Measurements from ENCODE around the gene APBA2.

The APBA2 gene

DNA sequence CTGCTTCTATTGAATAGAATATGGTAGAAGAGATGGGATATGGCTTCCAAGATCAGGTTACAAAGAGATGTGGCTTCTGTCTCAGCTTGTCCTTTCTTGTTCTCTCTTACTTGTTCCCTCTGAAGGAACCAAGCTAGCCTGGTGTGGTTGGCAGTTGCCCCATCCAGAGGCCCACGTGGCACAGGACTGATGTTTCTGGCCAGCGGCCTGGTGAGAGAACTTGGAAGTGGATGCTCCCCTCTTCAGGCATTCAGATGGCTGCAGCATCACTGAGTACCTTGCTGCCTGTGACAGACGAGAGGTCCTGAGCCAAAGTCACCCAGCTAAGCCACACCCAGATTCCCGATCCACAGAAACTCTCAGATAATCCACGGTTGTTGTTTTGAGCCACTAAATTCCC lies 200.2 kb downstream of the APBA2 start:
- DNase-seq (ENCODE audit: low read depth in 2 of 2) = no peak

DNA sequence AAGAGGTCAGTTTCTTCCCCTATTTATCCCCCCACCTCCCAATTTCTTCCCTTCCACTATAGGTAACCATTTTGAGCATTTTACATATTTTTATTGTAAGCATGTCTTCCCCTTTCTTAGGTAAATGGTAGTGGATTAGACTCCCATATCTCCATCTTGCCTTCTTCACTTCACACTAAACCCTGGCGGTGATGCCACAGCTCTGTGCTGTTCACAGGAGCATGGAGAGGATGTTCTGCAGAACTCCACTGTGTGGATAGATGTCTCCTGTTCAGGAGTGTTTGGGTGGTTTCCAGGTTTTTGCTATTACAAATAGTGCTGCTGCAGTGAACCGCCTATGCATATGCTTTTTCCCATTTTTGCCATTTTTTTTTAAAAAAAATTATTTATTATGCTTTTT lies 201.1 kb downstream of the APBA2 start:
- DNase-seq (ENCODE audit: low read depth in 2 of 2) = no peak

DNA sequence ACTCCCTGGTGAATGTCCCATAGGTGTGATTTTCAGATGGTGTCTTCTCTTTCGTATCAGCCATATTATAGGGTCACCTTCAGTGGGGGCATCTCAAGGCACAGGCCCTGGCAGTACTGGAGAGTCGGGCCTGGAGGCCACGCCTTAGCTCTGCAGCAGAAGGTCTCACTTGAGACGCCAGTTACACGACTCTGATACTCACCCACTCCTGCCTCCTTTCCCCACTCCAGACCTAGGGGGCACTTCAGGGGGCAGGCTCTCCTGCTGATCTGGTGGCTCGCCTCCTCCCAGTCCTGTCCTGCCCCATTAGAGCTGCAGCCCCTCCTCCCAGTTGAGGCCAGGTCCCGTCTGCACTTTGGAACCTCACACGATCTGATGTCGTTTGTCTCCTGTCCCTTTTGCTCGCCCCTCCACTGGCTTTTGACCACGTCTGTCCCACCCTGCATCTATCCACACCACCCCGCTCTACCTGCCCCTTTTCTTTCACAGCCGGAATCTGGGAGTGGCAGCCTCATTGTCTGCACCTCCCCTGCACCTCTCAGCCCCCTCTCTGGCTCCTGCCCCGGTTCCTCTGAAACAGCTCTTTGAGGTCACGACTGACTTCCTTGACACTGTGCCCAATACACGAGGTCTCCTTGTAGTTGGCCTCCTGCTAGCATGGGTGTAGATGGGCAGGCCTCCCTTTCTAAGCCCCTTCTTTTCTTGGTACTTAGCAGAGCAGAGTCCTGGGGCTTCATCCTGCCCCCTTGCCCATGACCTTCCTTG lies 201.9 kb downstream of the APBA2 start:
- no peak for DNase-seq (ENCODE audit: low read depth in 2 of 2)

DNA sequence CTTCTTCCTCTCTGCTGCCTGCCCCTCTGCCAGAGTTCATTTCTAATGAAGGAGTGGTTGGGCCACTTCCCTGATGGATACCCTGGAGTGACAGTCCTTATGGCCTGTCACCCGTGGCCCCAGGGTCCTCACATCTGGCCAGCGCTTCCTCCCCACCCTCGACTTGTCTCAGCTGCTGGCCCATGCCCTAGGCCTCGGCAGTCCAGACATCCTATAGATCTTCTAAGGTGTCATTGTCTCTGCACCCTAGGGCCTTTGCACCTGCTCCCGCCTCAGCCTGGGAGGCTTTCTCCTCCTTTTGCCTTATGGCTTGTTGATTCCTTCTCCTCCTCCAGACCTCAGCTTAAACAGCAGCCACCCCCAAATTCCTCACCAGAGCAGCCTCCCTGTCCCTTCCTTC lies 202.9 kb downstream of the APBA2 start:
- DNase-seq (ENCODE audit: low read depth in 2 of 2) = no peak

DNA sequence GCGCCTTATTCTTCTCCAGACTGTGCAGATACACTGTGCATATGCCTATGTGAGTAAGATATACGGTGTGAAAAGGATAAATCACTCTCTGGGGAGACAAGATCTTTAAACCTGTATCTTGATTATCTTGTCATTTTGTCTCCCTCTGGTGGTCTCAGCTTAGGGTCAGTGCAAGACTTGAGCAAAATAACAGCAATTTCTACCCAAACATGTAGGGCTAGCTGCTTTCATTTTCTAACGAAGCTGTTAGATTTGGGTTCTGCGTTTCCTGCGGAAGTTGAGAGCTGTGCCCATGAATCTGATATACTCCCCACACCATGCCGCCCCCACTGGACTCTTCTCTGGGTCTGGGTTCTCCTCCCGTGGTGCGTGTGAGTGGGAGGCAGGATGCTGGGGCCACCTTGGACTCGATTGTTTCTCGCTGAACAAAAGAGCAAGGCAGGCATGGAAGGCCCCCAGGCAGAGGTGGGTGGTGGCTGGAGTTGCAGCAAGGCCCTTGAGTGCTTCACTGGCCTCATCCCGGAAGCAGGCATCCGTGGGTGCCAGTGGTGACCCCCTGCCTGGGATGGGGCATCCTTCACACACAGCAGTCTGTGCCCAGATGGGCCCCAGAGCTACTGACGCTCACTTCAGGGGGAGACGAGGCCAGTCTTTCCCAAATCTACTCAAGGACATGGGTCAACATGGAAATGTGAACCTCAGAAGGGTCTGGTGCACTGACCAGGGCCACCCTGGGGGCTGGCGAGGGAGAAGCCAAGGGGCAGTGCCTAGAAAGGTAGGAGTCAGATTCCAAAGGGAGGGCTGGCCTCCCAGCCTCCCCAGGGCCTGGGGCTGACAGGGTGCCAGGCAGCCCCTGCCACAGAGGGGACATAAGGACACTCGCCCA lies 204.2 kb downstream of the APBA2 start:
- DNase-seq (ENCODE audit: low read depth in 2 of 2) = no peak

DNA sequence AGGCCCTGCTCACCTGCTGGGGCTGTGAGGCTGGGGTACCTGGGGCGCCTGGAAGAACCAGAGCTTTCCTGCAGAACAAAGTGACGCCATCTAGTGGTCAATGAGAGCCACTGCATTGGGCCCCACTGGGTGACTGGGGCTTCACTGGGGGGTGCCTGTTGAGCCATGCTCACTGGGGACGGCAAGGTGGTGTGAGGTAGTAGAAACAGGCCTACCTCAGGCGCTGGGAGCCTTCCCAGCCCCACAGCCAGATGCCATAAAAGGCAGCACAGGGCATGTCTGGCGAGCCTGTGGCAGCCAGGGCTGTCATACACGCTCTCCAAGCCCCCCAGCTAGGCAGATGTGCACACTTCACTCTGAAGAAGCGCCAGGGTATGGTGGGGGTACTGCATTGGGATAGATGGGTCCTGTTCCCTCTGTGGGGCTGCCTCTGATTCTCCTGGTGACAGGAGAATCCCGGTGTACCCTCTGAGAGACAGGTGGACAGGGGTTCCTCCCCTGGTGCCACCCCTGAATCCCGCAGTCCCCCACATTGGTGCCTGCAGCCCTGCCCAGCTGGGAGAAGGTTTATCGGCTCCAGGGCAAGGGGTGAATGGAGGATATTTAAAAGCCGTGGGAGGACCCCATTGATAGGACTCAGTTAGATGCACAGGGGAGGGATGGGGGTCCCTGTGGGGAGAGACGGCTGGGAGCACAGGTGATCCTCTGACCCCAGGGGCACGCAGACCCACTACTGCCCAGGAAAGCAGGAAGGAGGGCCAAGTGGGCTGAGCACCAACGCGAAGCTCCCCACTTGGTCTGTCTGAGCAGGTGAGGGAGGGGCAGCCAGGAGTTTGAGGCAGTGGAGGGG lies 205.1 kb downstream of the APBA2 start:
- peak; percentile 30 to 44 for DNase-seq (ENCODE audit: low read depth in 2 of 2)

DNA sequence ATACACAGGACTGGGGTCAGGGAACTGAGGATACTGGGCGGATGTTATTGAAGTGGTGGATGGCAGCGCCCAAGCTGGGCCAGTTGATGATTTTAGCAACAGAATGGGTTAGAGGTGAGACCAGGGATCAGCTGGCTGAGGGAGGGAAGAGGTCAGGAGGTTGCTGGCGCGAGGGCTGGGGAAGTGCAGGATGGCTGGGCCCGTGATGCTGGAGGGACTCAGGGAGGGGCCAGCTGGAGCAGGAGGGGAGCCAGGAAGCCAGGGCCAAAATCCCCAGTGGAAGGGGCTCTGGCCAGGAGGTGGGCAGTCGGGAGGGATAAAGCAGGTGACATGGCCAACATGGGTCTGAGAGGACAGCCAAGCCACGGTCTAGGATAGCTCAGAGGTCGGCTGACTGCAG lies 205.9 kb downstream of the APBA2 start:
- DNase-seq (ENCODE audit: low read depth in 2 of 2) = no peak

DNA sequence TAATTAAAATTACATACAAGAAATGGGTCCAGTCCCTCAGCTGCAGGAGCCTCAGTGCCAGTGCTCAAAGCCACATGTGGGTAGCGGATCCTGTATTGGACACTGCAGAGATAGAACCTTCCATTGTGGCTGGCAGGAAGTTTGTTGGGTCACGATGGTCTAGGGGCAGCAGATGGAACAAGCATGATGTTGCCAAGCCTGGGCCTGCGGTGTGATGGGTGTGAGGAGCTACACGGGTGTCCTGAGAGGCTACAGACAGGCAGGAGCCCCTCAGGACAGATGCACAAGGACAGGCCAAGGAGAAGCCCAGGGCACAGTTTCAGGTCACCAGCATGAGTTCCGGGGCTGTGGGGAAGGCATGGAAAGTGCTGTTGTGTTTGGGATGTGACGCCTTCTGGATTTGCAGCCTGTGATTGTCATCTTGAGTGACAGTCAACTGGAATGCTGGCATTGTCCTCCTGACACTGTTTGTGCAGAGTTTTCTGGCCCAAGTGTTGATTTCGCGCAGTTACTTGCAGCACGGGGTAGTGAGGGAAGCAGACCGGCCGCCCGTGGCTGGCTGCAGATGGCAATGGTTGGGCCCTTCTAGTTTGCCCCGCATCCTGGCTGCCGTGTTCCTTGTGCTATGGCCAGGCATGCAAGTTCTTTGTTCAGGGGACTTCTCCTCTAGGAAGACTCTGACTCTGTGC lies 206.7 kb downstream of the APBA2 start:
- no peak for DNase-seq (ENCODE audit: low read depth in 2 of 2)

DNA sequence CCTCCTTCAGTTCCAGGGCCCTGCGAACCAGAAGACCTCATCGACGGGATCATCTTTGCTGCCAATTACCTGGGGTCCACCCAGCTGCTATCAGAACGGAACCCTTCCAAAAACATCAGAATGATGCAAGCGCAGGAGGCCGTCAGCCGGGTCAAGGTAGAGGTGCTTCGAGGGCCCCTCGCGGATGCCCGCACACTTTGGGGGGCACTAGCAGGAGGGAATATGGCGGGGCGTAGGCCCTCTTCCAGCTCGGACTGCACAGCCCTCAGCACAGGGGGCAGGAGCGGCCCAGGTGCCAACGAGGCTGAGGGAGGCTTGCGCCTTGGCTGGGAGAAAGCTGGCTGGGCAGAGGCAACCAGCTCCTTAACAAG lies 207.3 kb downstream of the APBA2 start:
- no peak for DNase-seq (ENCODE audit: low read depth in 2 of 2)

DNA sequence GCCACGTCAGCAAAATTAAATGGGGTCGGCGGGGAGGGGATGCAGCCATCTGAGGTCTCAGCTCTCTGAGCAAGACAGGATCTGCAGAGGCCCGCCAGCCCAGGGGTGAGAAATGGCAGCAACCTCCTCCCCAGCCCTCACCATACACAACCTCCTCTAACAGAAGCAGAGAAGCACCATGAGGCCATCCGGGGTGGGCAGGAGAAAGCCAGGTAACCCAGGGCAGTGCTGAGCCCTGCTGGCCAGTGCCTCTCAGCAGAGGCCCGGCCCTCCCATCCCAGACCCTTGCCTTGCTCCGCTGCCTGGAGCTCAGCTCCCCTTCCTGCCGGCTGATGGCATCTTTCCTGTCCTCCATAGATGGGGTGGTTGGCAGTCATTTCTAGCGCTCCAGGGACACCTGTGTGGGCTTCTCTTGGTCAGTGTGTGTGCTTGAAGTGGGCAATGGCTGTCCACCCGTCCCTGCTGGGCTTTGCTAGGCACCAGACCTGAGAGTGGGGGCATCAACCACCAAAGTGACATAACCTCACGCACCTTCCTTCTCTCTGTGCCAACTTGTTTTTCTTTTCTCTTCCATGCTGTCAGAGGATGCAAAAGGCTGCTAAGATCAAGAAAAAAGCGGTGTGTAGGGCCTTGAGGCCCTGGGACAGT lies 208.0 kb downstream of the APBA2 start:
- no peak for DNase-seq (ENCODE audit: low read depth in 2 of 2)

DNA sequence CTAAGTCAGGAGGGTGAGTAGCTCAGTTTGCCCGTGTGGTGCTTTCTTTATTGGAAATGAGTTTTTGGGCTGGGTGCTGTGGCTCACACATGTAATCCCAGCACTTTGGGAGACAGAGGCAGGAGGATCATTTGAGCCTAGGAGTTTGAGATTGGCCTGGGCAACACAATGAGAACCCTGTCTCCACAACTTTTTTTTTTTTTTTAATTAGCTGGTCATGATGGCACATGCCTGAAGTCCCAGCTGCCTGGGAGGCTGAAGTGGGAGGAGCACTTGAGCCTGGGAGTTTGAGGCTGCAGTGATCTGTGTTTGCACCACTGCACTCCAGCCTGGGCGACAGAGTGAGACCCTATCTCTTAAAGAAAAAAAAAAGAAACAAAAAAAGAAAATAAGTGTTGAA lies 208.9 kb downstream of the APBA2 start:
- no peak for DNase-seq (ENCODE audit: low read depth in 2 of 2)

DNA sequence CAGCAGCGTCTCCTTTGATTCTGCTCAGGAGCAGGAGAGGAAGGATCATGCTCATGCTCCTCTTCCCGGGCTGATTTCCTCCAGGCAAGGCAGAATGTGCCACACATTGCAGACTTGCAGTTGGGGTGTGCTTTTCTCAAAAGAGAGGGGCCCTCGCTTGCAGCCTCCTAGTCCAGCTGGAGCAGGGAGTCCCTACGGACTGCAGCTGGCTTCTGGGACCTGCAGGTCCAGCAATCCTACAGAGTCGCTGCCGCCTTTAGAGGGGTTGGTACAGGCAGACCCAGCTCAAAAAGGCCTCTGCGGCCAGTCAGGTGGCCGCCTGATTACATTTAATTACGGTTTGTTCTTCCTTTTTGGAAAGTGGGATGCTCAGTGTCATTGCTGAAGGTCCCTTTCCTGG lies 210.0 kb downstream of the APBA2 start:
- DNase-seq (ENCODE audit: low read depth in 2 of 2) = no peak

DNA sequence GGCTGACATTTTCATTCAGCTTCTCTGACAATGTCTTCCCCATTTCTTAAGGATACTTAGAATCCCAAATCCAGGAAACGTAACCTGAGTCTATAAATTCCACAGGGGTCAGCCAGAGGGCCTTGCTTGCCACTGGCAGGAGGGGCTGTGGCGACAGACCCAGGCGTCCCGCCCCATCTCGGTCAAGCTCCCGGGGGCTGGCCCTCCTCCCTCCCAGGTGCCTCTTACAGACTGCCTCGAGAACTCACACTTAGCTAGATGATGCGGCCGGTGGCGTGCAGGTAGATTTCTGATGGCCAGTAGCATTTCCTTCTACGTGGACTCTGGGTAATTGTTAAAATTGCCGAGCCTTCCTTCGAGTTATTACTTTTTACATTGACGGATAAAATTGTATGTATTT lies 211.4 kb downstream of the APBA2 start:
- DNase-seq (ENCODE audit: low read depth in 2 of 2) = no peak

DNA sequence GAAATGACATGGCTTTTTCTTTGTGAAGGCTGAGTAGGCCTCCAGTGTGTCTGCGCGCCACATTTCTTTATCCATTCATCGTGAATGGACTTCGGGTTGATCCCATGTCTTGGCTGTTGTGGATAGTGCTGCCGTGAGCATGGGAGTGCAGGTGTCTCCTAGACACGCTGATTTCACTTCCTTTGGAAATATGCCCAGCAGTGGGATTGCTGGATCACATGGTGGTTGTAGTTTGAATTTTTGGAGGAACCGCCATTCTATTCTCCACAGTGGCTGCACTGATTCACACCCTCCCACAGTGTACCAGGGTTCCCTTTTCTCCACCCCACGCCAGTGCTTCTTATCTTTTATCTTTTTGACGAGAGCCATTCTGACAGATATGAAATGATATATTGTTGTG lies 212.2 kb downstream of the APBA2 start:
- no peak for DNase-seq (ENCODE audit: low read depth in 2 of 2)

DNA sequence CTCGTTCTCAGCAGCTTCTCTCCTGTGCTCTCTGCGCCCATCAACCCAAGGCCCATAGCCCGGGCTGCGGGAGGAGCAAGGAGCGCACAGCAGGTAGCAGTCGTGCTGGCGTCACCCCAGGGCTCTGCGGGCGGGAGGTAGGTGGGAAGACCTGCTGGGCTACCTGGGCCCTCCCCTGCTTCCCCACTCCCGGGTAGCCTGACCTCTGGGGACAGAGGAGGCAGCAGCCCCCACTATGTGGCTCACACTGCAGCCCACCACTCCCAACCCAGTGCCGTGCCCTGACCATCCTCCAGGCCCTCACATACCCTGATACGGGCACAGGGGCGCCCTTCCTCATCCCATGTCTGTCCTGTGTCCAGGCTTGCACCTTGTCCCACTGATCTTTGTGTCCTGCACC lies 212.9 kb downstream of the APBA2 start:
- no peak for DNase-seq (ENCODE audit: low read depth in 2 of 2)

DNA sequence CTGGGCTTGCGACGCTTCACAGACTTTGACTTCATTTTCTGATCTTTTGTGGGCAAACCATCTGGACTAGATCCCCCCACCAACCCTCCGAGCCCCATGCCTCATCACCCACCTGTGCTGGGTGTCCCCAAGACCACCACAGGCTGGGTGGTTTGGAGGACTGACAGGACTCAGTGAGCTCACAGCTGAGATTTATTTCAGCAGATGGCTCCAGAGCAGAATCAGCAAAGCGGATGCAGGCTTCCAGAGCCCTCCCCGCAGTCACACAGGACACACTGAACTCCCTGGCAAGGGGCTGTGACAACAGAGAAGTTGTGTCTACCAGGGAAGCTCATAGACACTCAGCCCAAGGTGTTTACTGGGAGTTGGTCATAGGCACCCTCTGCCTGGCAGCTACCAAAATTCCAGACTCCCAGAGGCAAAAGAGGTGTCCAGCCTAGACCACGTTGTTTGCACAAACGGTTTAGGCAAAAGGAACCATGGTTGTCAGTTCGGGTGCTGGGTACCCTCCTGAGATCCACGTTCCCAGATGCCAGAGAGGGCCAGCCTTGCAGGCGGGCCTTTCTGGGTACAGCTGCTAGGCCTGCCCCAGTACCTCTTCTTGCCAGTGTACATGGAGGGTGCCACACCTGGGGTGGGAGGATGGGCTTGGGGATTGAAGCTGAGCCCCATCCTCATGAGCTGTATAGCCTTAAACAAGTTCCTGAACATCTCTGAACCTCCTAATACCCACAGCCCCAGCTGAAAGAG lies 213.5 kb downstream of the APBA2 start:
- DNase-seq (ENCODE audit: low read depth in 2 of 2) = no peak

DNA sequence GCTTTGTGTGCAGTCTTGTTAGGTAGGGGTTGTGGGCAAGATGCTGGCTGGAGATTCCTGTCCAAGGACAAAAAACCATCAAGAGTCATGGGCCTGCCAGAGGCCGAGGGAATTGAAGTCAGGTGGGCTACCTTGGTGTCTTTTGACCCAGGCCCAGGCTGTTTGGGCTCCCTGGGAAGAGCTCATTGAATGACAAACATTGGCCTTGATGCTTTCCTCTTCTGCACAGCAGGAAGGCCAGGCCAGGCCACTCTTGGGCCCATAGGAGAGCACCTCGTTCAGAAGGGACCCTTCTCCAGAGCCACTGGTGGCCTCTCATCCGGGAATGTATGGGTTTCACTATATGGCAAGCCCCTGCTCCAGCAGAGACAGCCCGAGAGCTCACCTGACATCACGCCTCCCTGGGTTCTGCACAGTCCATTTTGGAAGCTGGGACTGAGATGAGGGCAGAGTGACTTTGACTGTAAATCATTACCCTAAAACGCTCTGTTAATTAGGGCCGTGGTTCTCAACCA lies 214.8 kb downstream of the APBA2 start:
- DNase-seq (ENCODE audit: low read depth in 2 of 2) = no peak

DNA sequence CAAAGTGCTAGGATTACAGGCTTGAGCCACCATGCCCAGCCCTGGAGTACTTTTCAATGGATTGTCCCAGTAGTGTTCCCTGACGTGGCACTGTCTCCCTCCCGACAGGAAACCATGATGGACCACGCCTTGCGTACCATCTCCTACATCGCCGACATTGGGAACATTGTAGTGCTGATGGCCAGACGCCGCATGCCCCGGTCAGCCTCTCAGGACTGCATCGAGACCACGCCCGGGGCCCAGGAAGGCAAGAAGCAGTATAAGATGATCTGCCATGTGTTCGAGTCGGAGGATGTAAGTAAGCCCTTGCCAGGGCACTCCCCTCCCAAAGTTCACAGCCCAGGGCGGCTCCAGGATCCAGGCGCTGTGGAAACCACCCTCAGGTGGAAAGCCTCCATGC lies 215.7 kb downstream of the APBA2 start:
- DNase-seq (ENCODE audit: low read depth in 2 of 2) = no peak

DNA sequence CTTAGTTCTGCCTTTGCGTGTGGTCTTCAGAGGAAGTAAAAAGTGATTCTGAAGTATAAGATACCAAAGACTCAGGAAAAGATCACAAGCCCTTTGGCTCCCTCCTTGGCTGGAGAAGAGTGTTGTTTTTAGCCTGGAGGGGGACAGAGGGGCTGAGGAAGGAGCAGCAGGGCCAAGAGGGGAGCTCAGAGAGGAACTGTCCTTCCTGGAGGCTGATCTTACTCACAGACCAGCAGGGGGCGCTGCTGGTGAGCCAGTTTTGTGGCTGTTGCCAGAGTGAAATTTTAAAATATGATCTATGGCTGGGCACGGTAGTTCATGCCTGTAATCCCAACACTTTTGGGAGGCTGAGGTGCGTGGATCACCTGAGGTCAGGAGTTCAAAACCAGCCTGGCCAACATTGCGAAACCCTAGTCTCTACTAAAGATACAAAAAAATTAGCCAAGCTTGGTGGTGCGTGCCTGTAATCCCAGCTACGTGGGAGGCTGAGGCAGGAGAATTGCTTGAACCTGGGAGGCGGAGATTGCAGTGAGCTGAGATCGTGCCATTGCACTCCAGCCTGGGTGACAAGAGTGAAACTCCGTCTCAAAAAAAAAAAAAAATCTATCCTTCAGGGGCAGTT lies 216.5 kb downstream of the APBA2 start:
- peak; percentile 36 to 54 for DNase-seq (ENCODE audit: low read depth in 2 of 2)

Measured in stimulated activated CD8-positive, alpha-beta memory T cell treated with anti-CD3 and anti-CD28 coated beads, Interleukin-2, amount 100 ng/mL, for 48 hours (primary cell).